ENCODE data around the gene PIP5K1B. TPM values are rescaled to one million over a fixed set of nuclear protein-coding genes. Genes with fewer than 3 reads are reported as not detected.

PIP5K1B gene
- total RNA-seq, 2 donors from 2014 or later = 3.9 to 7.1 TPM

- DNase-seq (ENCODE audit: low spot score) = no peak
- Histone ChIP-seq H3K4me3 (no peak overlapping the region), H3K27me3 (replicated peaks; ENCODE audit: insufficient read depth) (no peaks in the 10 kb centered on the region), H3K9me3 (no peaks in the 10 kb centered on the region), H3K36me3 (no peaks in the 10 kb centered on the region), H3K27ac (no peak overlapping the region), H3K4me1 (ENCODE audit: control insufficient read depth in 1 of 2, low read depth in 2 of 2) (peaks cover 0 to 12% of the 10 kb centered on the region in 2 donors)
- no peak for TF ChIP-seq CTCF (IDR thresholded peaks at IDR 0.05)
- ATAC-seq (ENCODE audit: insufficient number of reproducible peaks, low FRiP score, low read depth) = no peak
These were observed 200.1 kb downstream of the PIP5K1B start for GRCh38 chr9:68905129-68905528.

- no peak overlapping the region for H3K27ac ChIP-seq
- H3K27me3 ChIP-seq (replicated peaks; ENCODE audit: insufficient read depth) = no peaks in the 10 kb centered on the region
- no peak for TF ChIP-seq CTCF (IDR thresholded peaks at IDR 0.05)
- H3K9me3 ChIP-seq = no peaks in the 10 kb centered on the region
- ATAC-seq (ENCODE audit: insufficient number of reproducible peaks, low FRiP score, low read depth) (no peak), DNase-seq (ENCODE audit: low spot score) (no peak)
- H3K4me3 ChIP-seq = no peak overlapping the region
- H3K36me3 ChIP-seq = no peaks in the 10 kb centered on the region
- H3K4me1 ChIP-seq (ENCODE audit: control insufficient read depth in 1 of 2, low read depth in 2 of 2) = peaks cover 4 to 21% of the 10 kb centered on the region in 2 donors
These were observed 202.9 kb downstream of the PIP5K1B start for GRCh38 chr9:68907910-68908309.

- DNase-seq (ENCODE audit: low spot score) (no peak), ATAC-seq (ENCODE audit: insufficient number of reproducible peaks, low FRiP score, low read depth) (no peak)
- Histone ChIP-seq H3K9me3 (no peaks in the 10 kb centered on the region), H3K4me1 (ENCODE audit: control insufficient read depth in 1 of 2, low read depth in 2 of 2) (peaks cover 8 to 24% of the 10 kb centered on the region in 2 donors), H3K36me3 (no peaks in the 10 kb centered on the region), H3K27me3 (replicated peaks; ENCODE audit: insufficient read depth) (no peaks in the 10 kb centered on the region), H3K4me3 (peak overlapping the region; percentile 20), H3K27ac (no peak overlapping the region)
- no peak for TF ChIP-seq CTCF (IDR thresholded peaks at IDR 0.05)
These were observed 207.5 kb downstream of the PIP5K1B start for GRCh38 chr9:68912561-68912960.

GRCh38 chr9:68913054-68913453 is 208.0 kb downstream of the PIP5K1B start:
- no peaks in the 10 kb centered on the region for H3K9me3 ChIP-seq
- H3K4me1 ChIP-seq (ENCODE audit: control insufficient read depth in 1 of 2, low read depth in 2 of 2) = peaks cover 8 to 24% of the 10 kb centered on the region in 2 donors
- H3K4me3 ChIP-seq = peak overlapping the region; percentile 20
- H3K36me3 ChIP-seq = no peaks in the 10 kb centered on the region
- H3K27ac ChIP-seq = peak overlapping the region in 1 of 2 donors; percentile 26
- TF ChIP-seq CTCF (IDR thresholded peaks at IDR 0.05) = no peak
- no peaks in the 10 kb centered on the region for H3K27me3 ChIP-seq (replicated peaks; ENCODE audit: insufficient read depth)
- DNase-seq (ENCODE audit: low spot score) (no peak), ATAC-seq (ENCODE audit: insufficient number of reproducible peaks, low FRiP score, low read depth) (no peak)

GRCh38 chr9:68914751-68915150 is 209.7 kb downstream of the PIP5K1B start:
- no peak overlapping the region for H3K27ac ChIP-seq
- H3K9me3 ChIP-seq = no peaks in the 10 kb centered on the region
- DNase-seq (ENCODE audit: low spot score) (no peak), ATAC-seq (ENCODE audit: insufficient number of reproducible peaks, low FRiP score, low read depth) (no peak)
- no peaks in the 10 kb centered on the region for H3K36me3 ChIP-seq
- H3K4me3 ChIP-seq = no peak overlapping the region
- peaks cover 8 to 24% of the 10 kb centered on the region in 2 donors for H3K4me1 ChIP-seq (ENCODE audit: control insufficient read depth in 1 of 2, low read depth in 2 of 2)
- H3K27me3 ChIP-seq (replicated peaks; ENCODE audit: insufficient read depth) = no peaks in the 10 kb centered on the region
- TF ChIP-seq CTCF (IDR thresholded peaks at IDR 0.05) = no peak
